H9 (cell line): ENCODE results near the gene HELQ. TPM values are rescaled to one million over a fixed set of nuclear protein-coding genes. Genes with fewer than 3 reads are reported as not detected.

Source experiments
- DNase-seq: peaks from one replicate; pipeline ENCODE4 v3.0.0-alpha.2; 2017
- H2AFZ ChIP-seq: one replicate; pipeline ENCODE4 v1.6.1; 2013; ENCODE audit warnings: mild to moderate bottlenecking, low read length, control low read depth, moderate library complexity
- H2AK5ac ChIP-seq: 2 replicates; pipeline ENCODE4 v1.6.1; 2013; ENCODE audit warnings: low read length, control low read depth, mixed read lengths; ENCODE audit not compliant: insufficient read length
- H2BK120ac ChIP-seq: one replicate; pipeline ENCODE4 v1.6.1; 2013; ENCODE audit warnings: low read depth, mild to moderate bottlenecking, low read length, control low read depth, inconsistent platforms; ENCODE audit not compliant: poor library complexity, severe bottlenecking
- H2BK12ac ChIP-seq: 2 replicates; pipeline ENCODE4 v1.6.1; 2013; ENCODE audit warnings: low read length, control low read depth, mixed read lengths, low read depth; ENCODE audit not compliant: insufficient read length
- H2BK15ac ChIP-seq: 2 replicates; pipeline ENCODE4 v1.6.1; 2013; ENCODE audit warnings: low read depth, low read length, control low read depth
- H2BK20ac ChIP-seq: one replicate; pipeline ENCODE4 v1.6.1; 2013; ENCODE audit warnings: low read depth, mild to moderate bottlenecking, low read length, control low read depth, inconsistent platforms; ENCODE audit not compliant: poor library complexity, severe bottlenecking
- H2BK5ac ChIP-seq: 2 replicates; pipeline ENCODE4 v1.6.1; 2013; ENCODE audit warnings: low read length, control low read depth, mixed read lengths; ENCODE audit not compliant: insufficient read length
- H3K14ac ChIP-seq: 2 replicates; pipeline ENCODE4 v1.6.1; 2013; ENCODE audit warnings: low read length, control low read depth; ENCODE audit not compliant: insufficient read depth
- H3K18ac ChIP-seq: 2 replicates; pipeline ENCODE4 v1.6.1; 2013; ENCODE audit warnings: low read depth, mild to moderate bottlenecking, mixed read lengths, low read length, control low read depth; ENCODE audit not compliant: insufficient read length
- H3K23ac ChIP-seq: 2 replicates; pipeline ENCODE4 v1.6.1; 2013; ENCODE audit warnings: low read length, control low read depth, mixed read lengths, low read depth; ENCODE audit not compliant: insufficient read length
- H3K23me2 ChIP-seq: 2 replicates; pipeline ENCODE4 v1.6.1; 2013; ENCODE audit warnings: low read depth, mild to moderate bottlenecking, mixed read lengths, low read length, control low read depth; ENCODE audit not compliant: insufficient read length, poor library complexity, severe bottlenecking
- H3K27ac ChIP-seq: 2 replicates; pipeline ENCODE4 v1.5.1; 2013; ENCODE audit warnings: low read length, control low read depth, mixed read lengths, low read depth; ENCODE audit not compliant: insufficient read length
- H3K27me3 ChIP-seq: 2 replicates; pipeline ENCODE4 v1.6.1; 2013; ENCODE audit warnings: low read length, control low read depth, inconsistent platforms; ENCODE audit not compliant: insufficient read depth
- H3K4ac ChIP-seq: 2 replicates; pipeline ENCODE4 v1.6.1; 2013; ENCODE audit warnings: low read depth, mild to moderate bottlenecking, control low read depth, inconsistent platforms, low read length, moderate library complexity
- H3K4me1 ChIP-seq: 2 replicates; pipeline ENCODE4 v1.6.1; 2013; ENCODE audit warnings: low read length, control low read depth, inconsistent platforms; ENCODE audit not compliant: insufficient read depth
- H3K4me2 ChIP-seq: 2 replicates; pipeline ENCODE4 v1.6.1; 2013; ENCODE audit warnings: low read length, control low read depth, mixed read lengths; ENCODE audit not compliant: insufficient read length, insufficient read depth
- H3K56ac ChIP-seq: 2 replicates; pipeline ENCODE4 v1.6.1; 2013; ENCODE audit warnings: low read depth, mild to moderate bottlenecking, mixed read lengths, low read length, control low read depth; ENCODE audit not compliant: insufficient read length
- H3K79me1 ChIP-seq: 2 replicates; pipeline ENCODE4 v1.6.1; 2013; ENCODE audit warnings: low read depth, mild to moderate bottlenecking, moderate library complexity, low read length, control low read depth, inconsistent platforms; ENCODE audit not compliant: insufficient read depth, poor library complexity, severe bottlenecking
- H3K79me2 ChIP-seq: 2 replicates; pipeline ENCODE4 v1.6.1; 2013; ENCODE audit warnings: low read length, control low read depth, inconsistent platforms; ENCODE audit not compliant: insufficient read depth
- H3K9ac ChIP-seq: 2 replicates; pipeline ENCODE4 v1.6.1; 2013; ENCODE audit warnings: low read length, control low read depth, mixed read lengths; ENCODE audit not compliant: insufficient read length; ENCODE audit errors: extremely low read depth
- H3K9me3 ChIP-seq: one replicate; pipeline ENCODE4 v1.6.1; 2013; ENCODE audit warnings: low read depth, low read length, inconsistent platforms; ENCODE audit not compliant: control insufficient read depth
- H3T11ph ChIP-seq: one replicate; pipeline ENCODE4 v1.6.1; 2013; ENCODE audit warnings: mild to moderate bottlenecking, low read length, control low read depth, inconsistent platforms
- H4K20me1 ChIP-seq: one replicate; pipeline ENCODE4 v1.6.1; 2013; ENCODE audit not compliant: control insufficient read depth, insufficient read length, insufficient read depth
- H4K5ac ChIP-seq: 2 replicates; pipeline ENCODE4 v1.6.1; 2013; ENCODE audit warnings: low read depth, mild to moderate bottlenecking, mixed read lengths, low read length, control low read depth; ENCODE audit not compliant: insufficient read length
- H4K8ac ChIP-seq: replicated peaks from 2 replicates; pipeline ENCODE4 v1.6.1; 2013; ENCODE audit warnings: low read length, control low read depth, mixed read lengths, low read depth; ENCODE audit not compliant: insufficient read length
- H4K91ac ChIP-seq: 2 replicates; pipeline ENCODE4 v1.6.1; 2013; ENCODE audit warnings: low read depth, mild to moderate bottlenecking, moderate library complexity, mixed read lengths, low read length, control low read depth; ENCODE audit not compliant: insufficient read length
- H3K27ac Mint-ChIP-seq, 3 experiments: 2 replicates in 2 of 3; 3 replicates in 1 of 3; pipeline ENCODE4 v1.8.0; 2020 to 2021; ENCODE audit warnings: mixed read lengths in 3 of 3, mild to moderate bottlenecking in 1 of 3, moderate library complexity in 1 of 3
- H3K27me3 Mint-ChIP-seq: 2 replicates; pipeline ENCODE4 v1.8.0; 2021; ENCODE audit warnings: low read depth, mild to moderate bottlenecking, moderate library complexity, mixed read lengths
- H3K36me3 Mint-ChIP-seq, 3 experiments: 2 replicates in 2 of 3; 3 replicates in 1 of 3; pipeline ENCODE4 v1.8.0; 2020 to 2021; ENCODE audit warnings: low read depth in 3 of 3, mixed read lengths in 3 of 3; ENCODE audit not compliant: insufficient read depth in 1 of 3
- H3K4me1 Mint-ChIP-seq, 2 experiments: 2 replicates each; pipeline ENCODE4 v1.8.0; 2020; ENCODE audit warnings: mixed read lengths in 2 of 2
- H3K4me3 Mint-ChIP-seq, 2 experiments: 2 replicates in 1 of 2; 3 replicates in 1 of 2; pipeline ENCODE4 v1.8.0; 2020 to 2021; ENCODE audit warnings: mild to moderate bottlenecking in 2 of 2, mixed read lengths in 2 of 2, moderate library complexity in 1 of 2
- H3K9me3 Mint-ChIP-seq, 2 experiments: 2 replicates in 1 of 2; 3 replicates in 1 of 2; pipeline ENCODE4 v1.8.0; 2020; ENCODE audit warnings: mild to moderate bottlenecking in 2 of 2, mixed read lengths in 2 of 2, moderate library complexity in 1 of 2
- WGBS: extraction: QIAGEN DNeasy Blood & Tissue Kit; methylation state at CpG from one replicate; pipeline ENCODE4 v1.1.7; 2013; ENCODE audit warnings: missing lambda C conversion rate, low lambda C conversion rate, mixed read lengths; ENCODE audit not compliant: insufficient read length; ENCODE audit errors: extremely low coverage; 5-methylcytosine and 5-hydroxymethylcytosine counted together
- total RNA-seq: library from RNA; stranded (reverse); gene quantifications from 2 replicates; pipeline ENCODE4 v1.2.1, GENCODE V29; 2021
- TF ChIP-seq, protein P1 (sequence below): fragments of 200-600 bp; sonication (generic); conservative IDR thresholded peaks from 3 replicates; pipeline ENCODE4 v1.8.0; 2021; ENCODE audit warnings: antibody characterized with exemption, mild to moderate bottlenecking

Gene HELQ
- total RNA-seq, 1 experiment from 2014 or later: 16.2 TPM

- H3K27ac Mint-ChIP-seq: no peak overlapping the region
- Histone ChIP-seq H2AFZ (no peak overlapping the region), H4K5ac (no peak overlapping the region), H2BK120ac (no peak overlapping the region), H2BK15ac (no peak overlapping the region), H3K4ac (no peak overlapping the region), H3K23me2 (no peaks in the 10 kb centered on the region), H4K8ac (no peak overlapping the region), H3K79me2 (no peaks in the 10 kb centered on the region), H2BK12ac (no peak overlapping the region), H3K23ac (no peak overlapping the region), H3K4me2 (no peak overlapping the region), H3K14ac (no peak overlapping the region), H2AK5ac (no peak overlapping the region), H3K27ac (no peak overlapping the region), H4K20me1 (no peaks in the 10 kb centered on the region), H3K27me3 (peaks cover 20% of the 10 kb centered on the region), H3T11ph (no peak overlapping the region), H3K4me1 (peaks cover 3% of the 10 kb centered on the region; the same call in 1 of the 2 replicates), H3K56ac (no peak overlapping the region), H2BK5ac (no peak overlapping the region), H3K79me1 (no peaks in the 10 kb centered on the region), H4K91ac (no peak overlapping the region), H3K9ac (no peak overlapping the region), H3K18ac (no peak overlapping the region), H3K9me3 (no peaks in the 10 kb centered on the region), H2BK20ac (no peak overlapping the region)
- peak overlapping the region in 1 of 2 experiments; percentile 47; a peak in 2 of 5 replicates for H3K4me3 Mint-ChIP-seq
- H3K9me3 Mint-ChIP-seq: peaks cover 0 to 1% of the 10 kb centered on the region in 2 experiments; a peak in 2 of 5 replicates
- DNase-seq: no peak
- peaks cover 33 to 42% of the 10 kb centered on the region in 2 experiments for H3K4me1 Mint-ChIP-seq
- peaks cover 97% of the 10 kb centered on the region for H3K27me3 Mint-ChIP-seq
- whole genome bisulfite sequencing: no CpG with 5 or more reads among the region's 8 CpGs
- TF ChIP-seq, protein P1, sequence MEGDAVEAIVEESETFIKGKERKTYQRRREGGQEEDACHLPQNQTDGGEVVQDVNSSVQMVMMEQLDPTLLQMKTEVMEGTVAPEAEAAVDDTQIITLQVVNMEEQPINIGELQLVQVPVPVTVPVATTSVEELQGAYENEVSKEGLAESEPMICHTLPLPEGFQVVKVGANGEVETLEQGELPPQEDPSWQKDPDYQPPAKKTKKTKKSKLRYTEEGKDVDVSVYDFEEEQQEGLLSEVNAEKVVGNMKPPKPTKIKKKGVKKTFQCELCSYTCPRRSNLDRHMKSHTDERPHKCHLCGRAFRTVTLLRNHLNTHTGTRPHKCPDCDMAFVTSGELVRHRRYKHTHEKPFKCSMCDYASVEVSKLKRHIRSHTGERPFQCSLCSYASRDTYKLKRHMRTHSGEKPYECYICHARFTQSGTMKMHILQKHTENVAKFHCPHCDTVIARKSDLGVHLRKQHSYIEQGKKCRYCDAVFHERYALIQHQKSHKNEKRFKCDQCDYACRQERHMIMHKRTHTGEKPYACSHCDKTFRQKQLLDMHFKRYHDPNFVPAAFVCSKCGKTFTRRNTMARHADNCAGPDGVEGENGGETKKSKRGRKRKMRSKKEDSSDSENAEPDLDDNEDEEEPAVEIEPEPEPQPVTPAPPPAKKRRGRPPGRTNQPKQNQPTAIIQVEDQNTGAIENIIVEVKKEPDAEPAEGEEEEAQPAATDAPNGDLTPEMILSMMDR: no peak
- H3K36me3 Mint-ChIP-seq: peaks cover 0 to 2% (median 0%) of the 10 kb centered on the region in 3 experiments; a peak in 1 of 7 replicates
These were observed 65.7 kb downstream of the HELQ start for GRCh38 chr4:83389756-83390505.
